ENCODE measurements around the gene GPATCH1.

GPATCH1 gene

DNA sequence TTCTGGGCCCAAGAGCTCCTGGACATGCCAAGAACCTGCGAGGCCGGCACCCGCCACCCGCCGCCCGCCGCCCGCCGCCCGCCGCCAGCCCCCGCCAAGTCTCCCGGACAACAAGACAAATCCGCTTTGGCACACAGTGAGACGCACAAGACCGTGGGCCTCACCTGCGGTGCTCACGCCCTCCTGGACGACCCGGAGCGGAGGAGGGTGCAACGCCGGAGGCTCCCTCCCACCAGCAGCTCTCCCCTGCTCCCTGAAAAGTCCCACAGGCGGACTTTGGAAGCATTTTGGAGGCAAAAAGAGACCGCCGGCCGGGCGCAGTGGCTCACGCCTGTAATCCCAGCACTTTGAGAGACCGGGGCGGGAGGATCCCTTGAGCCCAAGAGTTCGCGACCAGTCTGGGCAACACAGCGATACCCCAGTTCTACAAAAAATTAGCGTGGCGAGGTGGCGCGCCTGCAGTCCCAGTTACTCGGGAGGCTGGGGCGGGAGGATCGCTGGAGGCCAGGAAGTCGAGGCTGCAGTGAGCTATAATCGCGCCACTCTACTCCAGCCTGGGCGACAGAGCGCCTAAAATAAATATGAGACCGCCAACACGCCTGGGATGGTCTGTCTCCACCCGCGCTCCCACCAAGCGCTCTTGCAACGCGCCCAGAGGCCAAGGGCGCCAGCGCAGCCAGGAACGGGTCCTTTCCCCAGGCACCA, 17.1 kb upstream of the GPATCH1 start:
- DNase-seq, result no peak

DNA sequence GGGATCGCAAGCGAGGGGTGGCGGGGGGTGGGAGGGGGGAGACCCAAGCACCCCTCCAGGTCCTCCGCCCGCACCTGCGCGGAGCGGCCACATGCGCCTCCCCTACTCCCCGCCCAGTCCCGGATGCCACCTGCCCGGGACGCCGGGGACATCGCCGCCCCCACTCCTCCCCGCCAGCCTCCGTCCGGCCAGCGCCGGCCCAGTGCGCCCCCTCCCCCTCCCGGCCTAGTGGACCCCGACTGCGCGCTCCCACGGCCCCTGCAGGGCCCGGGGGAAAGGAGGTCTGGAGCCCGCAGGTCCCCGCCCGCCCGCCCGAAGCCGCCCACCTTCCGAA, 16.6 kb upstream of the GPATCH1 start:
- no peak for DNase-seq

DNA sequence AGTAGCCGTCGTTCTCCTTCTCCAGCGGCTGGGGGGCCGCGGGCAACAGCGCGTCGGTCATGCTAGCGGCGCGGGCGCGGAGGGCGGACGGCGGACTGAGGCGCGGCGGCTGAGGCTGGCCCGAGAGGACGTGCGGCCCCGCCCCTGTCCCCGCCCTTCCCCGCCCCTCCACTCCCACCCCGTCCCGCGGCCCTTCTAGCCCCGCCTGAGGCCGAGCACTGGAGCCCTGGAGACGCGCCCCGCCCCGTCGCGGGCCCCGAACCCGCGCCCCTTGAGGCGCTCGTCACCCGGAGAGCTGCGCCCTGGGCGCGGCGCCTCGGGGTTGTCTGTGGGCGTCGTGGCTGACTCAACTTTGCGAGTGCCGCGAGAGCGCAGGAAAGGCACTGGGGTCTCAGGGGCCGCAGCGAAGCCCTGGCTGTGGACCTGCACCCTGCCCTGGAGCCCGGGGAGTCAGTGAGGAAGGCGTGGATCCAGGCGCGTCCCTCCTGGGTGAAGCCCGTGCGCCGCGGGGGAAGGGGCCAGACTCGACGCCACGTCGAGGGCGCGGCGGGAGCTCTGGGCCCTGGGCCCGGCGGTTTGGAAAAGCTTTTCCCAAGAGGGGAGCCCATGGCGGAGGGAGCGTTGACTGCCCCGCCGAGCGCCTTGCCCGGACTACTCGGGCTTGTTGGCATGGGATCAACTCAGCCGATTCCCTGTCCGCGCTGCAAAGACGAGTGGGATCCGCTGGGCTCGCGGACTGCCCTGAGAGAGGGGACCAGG, 16.0 kb upstream of the GPATCH1 start, which contains the start of gene RHPN2:
Gene RHPN2, minus strand, starts transcription at position 97 of the 759 bp plus-strand sequence. Its CDS starts 36 bp downstream, at position 61.
- DNase-seq, result peak; percentile 24

DNA sequence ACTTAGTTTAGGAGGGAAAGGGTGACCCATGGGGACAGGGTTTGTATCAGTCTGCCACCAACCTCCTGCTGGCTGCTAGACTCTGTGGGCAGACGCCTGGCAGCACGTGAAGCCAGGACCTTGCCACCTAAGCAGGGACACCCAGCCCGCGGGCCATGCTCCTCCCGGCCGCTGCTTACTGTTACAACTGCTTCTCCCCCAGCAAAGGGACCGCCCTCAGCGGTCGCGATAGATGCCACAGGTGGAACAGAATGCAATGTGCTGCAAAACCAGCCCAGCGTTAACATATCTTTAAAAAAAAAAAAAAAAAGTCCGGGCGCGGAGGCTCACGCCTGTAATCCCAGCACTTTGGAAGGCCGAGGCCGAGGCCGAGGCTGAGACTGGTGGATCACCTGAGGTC, 14.4 kb upstream of the GPATCH1 start:
- no peak for DNase-seq

DNA sequence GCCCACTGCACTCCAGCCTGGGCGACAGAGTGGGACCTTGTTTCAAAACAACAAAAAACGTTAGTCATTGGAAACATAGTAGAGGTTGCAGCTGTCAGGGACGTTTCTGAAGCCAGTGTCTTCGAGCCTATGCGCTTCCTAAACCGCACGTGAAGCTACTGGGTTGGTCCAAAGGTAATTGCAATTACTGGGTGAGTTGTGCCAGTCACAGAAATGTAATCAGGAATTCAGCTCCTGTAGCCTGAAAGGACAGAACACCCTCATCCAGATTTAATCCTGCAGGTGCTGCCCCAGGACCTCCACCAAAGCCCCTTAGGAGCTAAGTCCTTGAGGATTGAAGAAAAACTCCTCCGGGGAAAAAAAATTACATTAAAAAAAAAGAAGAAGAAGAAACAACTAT, 13.9 kb upstream of the GPATCH1 start:
- DNase-seq, result no peak

DNA sequence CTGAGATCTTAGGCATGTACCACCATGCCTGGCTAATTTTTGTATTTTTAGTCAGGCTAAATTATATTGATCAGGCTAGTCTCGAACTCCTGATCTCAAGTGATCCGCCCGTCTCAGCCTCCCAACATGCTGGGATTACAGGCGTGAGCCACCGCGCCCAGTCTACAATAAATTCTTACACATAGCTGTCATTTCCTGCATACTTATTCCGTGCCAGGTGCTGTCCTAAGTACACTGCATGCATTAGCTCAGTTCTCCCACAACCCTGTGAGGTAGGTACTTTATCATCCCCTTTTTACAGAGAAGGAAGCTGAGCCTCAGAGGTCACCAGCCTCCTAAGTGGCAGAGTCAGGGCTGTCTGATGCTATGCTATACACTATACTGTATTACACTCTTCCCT, 9.1 kb upstream of the GPATCH1 start:
- DNase-seq, result no peak

DNA sequence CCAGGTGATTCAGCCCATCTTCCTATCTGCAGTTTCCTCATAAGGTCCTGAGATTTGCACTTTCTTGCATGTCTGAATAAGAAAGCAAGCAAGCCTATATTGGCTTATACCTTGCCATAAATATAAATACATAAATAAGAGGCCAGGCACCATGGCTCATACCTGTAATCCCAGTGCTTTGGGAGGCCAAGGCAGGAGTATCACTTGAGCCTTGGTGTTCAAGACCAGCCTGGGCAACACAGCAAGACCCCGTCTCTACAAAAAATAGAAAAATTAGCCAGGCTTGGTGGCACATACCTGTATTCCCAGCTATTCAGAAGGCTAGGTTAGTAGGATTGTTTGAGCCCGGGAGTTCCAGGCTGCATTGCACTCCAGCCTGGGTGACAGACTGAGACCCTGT, 5.5 kb upstream of the GPATCH1 start:
- DNase-seq, result no peak

DNA sequence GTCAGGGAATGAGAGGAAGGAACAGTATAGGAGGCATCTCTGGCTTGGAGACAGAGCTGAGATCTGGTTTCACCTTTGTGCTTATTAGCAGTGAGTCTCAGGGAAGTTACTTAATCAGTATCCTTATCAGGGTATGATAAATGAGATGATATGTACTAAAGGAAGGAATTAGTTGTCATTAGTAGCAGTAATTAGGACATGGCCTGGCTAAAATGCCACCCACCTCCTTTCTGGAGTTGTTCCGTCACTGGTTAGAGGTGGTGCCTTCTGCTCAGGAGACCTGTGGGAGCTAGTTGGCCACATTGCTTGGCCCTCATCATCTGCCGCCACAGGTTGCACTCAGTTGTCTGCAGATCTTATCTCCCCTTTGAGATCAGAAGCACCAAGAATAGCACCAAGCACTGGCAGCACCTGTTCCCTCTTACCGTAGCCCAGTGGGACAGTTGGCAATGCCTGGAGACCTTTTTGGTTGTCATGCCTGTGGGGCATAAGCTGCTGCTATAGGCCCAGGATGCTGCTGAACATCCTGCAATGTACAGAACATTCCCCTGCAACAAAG, 4.7 kb downstream of the GPATCH1 start:
- DNase-seq, result no peak

DNA sequence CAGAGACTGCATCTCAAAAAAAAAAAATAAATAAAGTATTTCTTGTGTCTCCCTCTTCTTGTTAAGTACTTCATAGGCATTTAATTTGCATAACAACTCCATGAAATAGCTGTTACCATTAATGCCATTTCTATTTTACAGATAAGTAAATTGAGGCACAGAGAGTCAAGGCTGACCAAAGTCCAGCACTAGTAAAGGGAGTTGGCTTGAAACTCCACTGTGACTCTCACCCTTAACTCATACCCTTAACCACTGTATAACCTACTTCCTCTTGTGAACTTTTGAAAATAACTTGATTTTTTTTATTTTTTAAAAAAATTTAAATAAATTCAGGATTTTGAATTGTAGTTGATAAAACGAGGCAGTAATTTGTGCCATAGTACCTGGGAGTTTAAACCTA, 6.0 kb downstream of the GPATCH1 start:
- DNase-seq, result no peak

DNA sequence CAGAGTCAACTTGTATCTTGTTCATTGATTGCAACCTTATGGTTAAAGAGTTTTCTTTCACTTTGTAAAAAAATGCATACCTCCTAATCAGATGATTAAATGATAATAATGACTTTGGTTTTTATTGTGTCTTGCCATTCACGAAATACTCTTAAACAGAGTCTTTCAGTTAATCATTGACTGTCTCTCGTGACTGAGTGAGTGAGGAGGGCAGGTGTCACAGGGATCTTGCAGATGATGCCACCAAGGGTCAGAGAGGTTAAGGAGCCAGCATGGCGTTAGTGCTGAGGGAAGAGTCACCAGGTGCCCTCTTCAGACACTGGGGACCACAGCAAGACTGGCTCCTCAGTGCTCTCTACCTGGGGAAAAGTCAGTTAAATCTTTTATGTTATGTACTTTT, 8.0 kb downstream of the GPATCH1 start:
- DNase-seq, result no peak

DNA sequence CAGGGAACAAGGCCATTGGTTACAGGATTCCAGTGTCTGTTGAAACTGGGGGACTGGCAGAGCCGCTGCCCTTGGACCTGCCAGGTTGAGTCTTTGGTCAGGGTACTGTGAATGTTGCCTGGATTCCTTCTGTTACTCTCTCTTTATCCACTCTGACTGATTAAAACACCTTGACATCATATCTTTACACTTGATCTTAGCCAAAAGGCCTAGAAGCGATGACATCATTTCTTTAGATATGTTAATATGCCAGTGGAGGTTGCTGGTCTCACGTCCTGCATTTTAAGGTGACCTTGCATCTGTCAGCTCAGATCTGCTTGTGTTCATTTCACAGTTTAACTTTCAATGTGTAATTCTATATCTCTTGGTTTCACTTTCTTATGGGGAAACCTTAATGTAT, 9.2 kb downstream of the GPATCH1 start:
- DNase-seq, result no peak

DNA sequence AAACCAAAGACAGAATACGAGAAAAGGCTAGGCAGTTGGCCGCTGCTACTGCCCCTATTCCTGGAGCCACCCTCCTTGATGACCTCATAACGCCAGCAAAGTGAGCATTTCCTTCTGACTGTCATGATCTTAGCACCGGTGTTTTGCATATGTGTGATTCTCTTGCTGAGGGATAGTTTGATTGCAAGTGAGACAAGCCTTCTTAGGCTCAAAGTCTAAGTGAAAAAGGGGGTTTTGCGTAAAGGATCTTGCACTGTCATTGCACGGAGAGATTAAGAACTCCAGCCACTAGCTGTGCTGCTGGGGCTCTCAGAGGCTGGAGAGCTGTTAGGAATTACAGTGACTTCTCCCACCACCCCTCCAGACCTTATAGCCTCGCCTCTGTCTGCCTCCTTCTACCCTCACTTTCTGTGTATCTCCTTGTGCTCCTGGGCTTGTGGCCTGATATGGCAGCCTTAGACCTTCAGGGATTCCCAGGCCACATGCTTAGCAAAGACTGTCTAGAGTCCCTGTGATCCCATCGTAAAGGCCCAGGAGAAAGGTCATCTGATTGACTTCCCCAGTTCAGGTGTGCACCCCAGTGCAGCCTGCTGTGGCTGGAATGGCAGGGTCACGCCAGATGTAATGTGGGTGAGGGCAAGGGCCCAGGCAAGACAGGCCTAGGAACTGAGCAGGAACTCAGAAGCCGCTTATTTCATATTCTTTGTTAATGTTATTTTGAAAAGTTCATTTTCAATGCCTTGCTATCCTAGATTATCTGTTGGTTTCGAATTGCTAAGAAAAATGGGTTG, 12.6 kb downstream of the GPATCH1 start:
- no peak for DNase-seq

DNA sequence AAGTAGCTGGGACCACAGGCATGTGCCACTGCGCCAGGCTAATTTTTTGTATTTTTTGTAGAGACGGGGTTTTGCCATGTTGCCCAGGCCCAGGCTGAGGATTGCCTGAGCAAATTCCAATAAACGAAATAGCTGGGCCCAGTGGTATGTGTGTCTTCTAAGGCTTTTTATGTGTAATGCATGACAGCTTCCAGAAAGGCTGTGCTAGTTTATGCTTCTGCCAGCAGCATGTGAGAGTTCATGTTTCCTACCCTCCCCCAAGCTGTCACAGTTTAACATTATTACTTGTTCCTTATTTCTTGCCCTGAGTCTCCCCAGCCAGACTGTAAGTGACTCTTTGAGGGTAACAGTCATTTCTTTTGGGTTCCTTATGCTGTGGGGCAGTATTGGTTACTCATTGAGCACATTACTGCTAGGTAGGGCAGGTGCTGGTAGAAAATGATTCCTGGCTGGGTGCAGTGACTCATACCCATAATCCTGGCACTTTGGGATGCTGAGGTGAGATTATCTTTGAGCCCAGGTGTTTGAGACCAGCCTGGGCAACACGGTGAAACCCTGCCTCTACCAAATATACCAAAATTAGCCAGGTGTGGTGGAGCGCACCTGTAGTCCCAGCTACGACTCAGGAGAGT, 13.6 kb downstream of the GPATCH1 start:
- no peak for DNase-seq

DNA sequence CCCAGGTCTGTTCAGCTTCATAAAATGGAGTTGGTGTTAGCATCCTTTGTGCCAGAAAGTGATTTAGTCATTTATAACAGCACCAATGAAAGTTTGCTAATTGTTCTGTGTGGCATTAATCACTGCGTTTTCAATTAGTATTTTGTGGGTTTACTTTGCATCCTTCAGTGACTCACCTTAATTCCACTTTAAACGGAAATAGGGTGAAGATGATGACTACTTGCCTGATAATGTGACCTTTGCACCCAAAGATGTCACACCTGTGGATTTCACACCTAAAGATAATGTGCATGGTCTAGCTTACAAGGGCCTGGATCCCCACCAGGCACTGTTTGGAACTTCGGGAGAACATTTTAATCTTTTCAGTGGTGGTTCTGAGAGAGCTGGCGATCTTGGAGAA, 15.0 kb downstream of the GPATCH1 start:
- no peak for DNase-seq

DNA sequence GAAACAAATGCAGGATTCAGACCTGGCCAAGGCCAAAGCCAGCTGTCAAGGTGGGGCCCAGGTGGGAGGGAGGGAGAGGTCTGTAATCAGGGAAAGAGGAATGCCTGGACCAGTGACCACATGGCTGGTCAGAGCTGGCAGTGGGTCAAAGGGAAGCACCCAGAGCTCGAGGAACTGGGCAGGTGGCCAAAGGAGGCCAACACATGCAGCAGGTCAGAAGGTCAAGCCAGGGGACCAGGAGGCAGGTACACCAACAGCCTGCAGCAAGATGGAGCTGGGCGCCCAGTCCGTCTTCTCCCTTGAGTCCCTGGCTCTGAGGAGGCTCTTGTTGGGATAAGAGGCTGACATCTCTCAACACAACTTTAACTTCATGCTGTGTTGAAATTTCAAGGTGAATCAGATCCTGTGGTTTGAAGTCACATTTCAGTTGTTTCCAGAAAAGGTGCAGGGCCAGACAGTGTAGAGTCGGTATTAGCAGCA, 17.1 kb downstream of the GPATCH1 start:
- no peak for DNase-seq

DNA sequence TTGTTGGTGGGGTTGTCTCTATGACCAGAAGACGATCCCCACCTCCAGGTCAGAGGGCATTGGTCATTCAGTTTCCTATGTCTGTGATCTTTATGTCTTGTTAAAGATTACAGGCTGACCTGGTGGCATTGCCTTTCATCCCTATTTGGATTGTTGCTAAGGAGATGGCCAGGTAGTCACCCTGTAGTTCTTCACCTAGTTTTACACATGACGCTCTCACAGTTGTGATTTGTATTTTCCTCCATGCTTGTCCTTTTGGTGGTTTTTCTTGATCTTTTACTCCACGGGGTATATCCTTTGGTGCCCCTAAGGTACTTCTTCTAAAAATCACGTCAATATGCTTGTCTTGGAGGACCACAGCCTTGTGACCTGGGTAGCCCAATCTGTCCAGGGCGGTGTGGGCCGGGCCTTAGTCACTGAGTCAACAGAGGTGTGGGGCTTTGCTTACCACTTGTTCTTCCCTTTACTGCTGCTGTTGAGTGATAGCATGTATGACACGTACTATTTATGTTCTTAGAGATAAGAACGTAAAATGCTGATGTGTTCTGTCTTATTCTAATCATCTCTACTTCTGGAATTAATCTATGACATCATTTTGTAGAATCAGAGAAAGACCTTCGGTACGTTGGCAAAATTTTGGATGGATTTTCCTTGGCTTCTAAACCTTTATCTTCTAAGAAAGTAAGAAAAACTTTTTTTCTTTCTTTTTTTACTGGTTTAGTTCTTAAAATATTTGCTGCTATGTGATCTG, 20.1 kb downstream of the GPATCH1 start:
- no peak for DNase-seq

DNA sequence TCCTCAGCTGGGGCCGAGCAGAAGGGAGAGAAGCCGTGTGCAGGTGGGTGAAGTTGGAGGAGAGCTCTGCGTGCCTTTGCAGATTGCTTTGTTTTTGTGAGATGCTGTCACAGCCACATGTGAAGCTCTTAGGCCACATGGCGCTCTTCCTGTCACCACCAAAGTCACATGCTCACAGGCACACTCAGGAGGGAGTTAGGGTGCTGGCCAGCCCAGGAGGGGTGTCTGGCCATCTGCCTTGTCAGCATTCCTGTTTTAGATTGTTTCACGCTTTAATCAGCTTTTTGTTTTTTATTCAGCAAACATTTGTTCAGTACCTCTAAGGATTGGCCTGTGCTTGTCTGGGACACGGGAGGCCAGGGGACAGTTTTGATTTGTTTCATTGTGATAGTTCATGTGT, 21.9 kb downstream of the GPATCH1 start:
- DNase-seq, result no peak

DNA sequence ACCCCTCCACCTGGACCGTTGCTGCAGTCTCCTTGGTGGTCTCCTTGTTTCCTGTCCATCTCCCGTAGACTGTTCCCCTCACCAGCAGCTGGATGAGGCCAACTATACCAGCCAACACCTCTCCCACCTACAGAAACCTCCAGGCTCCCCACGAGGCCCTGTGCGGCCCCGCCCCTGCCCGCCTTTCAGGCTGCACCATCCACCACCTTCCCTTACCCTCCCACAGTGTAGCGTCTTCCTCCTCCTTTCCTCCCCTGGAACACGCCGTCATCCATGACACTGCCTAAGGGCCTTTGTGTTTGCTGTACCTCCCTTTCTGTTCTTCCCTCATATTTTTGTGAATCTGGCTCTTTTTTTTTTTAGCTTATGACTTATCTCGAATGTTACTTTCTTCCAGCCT, 27.2 kb downstream of the GPATCH1 start:
- no peak for DNase-seq

DNA sequence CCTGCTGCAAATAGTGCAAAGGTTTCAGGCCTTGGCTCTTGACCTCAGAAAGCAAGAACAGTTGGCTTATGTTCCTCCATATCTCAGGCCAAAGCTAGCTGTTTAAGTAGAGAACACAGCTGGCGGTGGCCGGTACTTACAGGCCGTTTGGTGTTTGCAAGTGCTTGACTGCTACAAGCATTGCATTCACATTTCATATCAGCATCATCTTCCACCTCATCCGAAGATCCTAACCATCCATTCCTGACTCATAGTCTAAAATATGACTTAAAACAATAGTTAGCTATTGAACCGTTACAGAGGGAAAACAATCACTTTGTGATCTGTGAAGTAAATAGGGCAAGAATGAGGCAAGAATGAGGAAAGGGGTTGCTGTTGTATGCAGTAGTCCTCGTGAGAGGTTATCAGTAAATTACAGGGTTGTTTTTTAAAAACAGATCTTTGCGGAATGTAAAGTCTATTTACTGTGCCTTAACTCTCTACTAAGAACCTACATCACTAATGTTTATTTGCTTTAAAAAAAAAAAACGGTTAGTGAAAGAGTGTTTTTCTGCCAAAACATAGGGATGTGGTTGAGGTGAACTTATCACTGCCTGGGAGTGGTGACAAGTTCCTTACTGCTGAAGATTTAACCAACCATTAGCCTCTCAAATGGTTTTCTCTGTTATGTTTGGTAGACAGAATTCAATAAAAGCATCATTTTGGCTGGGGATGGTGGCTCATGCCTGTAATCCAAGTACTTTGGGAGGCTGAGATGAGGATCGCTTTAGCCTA, 29.3 kb downstream of the GPATCH1 start:
- DNase-seq, result no peak

DNA sequence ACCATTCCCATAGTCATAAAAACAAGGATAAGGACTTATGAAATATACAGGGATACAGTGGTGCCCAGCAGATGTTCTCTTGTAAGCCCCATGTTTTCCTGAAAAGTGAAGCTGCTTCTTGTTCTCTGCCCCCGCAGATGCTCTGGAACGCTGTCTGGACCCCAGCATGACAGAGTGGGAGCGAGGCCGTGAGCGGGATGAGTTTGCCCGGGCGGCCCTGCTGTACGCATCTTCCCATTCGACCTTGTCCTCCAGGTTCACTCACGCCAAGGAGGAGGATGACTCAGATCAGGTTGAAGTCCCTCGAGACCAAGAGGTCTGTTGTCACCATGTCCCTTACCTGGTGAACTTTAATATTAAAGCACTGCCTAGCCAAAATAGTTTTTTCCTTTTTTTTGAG, 30.6 kb downstream of the GPATCH1 start:
- DNase-seq, result no peak

DNA sequence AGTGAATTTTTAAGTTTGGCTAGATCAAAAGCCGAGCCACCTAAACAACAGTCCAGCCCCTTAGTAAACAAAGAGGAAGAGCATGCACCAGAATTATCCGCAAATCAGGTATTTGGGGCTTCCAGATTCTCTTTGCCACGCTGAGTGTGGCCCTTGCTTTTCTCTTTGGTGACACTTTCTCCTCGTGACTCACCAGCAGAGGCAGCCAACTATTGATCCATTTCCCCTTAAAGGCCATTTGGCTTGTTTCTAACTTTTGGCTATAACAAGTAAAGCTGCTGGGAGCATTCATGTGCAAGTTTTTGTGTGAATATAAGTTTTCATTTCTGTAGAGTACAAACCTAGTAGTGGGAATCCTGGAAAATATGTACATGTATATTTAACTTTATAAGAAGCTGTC, 33.3 kb downstream of the GPATCH1 start:
- DNase-seq, result no peak
